PFSK-1 (cell line): ENCODE measurements around the gene TPRX1. TPM values are rescaled to one million over a fixed set of nuclear protein-coding genes. Genes with fewer than 3 reads are reported as not detected.
"Not testable (repeated sequence)": the region's sequence is repeated elsewhere in the genome, so short reads cannot be mapped to it uniquely, and the experiment has no call there.

Experiments
- FOXP2 ChIP-seq: optimal IDR thresholded peaks from 2 replicates; pipeline ENCODE3; 2011; ENCODE audit warnings: borderline replicate concordance, control low read depth, inconsistent platforms; ENCODE audit not compliant: insufficient read depth; ENCODE audit errors: extremely low read length, extremely low read depth
- POLR2AphosphoS5 ChIP-seq: IDR thresholded peaks from 2 replicates; pipeline ENCODE4 v1.6.1; 2012; ENCODE audit warnings: low read depth, mild to moderate bottlenecking, control low read depth, low read length, moderate library complexity
- SIN3A ChIP-seq: IDR thresholded peaks from 2 replicates; pipeline ENCODE4 v1.6.1; 2012; ENCODE audit warnings: mild to moderate bottlenecking, low read length, moderate library complexity, borderline replicate concordance; ENCODE audit not compliant: insufficient read depth
- TAF1 ChIP-seq: IDR thresholded peaks from 2 replicates; pipeline ENCODE4 v1.6.1; 2012; ENCODE audit warnings: low read length, control low read depth, borderline replicate concordance; ENCODE audit not compliant: insufficient read depth
- polyA plus RNA-seq: library from polyadenylated mRNA; unstranded; fragments of >200 nt; gene quantifications from one replicate; pipeline ENCODE4 v1.2.1, GENCODE V29; 2012; ENCODE audit warnings: low read depth, missing spikeins; ENCODE audit not compliant: insufficient read length
- TF ChIP-seq, protein P1 (sequence below), 2 experiments: IDR thresholded peaks; 2 replicates each; pipeline versions ENCODE4 v1.6.1 to v1.8.0; 2011 to 2012; ENCODE audit warnings: low read depth in 2 of 2, low read length in 2 of 2, control low read depth in 1 of 2, inconsistent platforms in 1 of 2, mild to moderate bottlenecking in 1 of 2, moderate library complexity in 1 of 2; ENCODE audit not compliant: insufficient read depth in 1 of 2

The TPRX1 gene, protein sequence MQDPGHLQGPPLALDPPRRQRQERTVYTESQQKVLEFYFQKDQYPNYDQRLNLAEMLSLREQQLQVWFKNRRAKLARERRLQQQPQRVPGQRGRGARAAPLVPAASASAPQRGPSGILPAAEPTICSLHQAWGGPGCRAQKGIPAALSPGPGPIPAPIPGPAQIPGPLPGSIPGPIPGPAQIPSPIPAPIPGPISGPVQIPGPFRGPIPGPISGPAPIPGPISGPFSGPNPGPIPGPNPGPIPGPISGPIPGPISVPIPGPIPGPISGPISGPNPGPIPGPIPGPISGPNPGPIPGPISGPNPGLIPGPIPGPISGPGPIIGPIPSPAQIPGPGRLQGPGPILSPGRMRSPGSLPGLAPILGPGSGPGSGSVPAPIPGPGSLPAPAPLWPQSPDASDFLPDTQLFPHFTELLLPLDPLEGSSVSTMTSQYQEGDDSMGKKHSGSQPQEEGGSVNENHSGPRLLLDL
- not detected for polyA plus RNA-seq

DNA sequence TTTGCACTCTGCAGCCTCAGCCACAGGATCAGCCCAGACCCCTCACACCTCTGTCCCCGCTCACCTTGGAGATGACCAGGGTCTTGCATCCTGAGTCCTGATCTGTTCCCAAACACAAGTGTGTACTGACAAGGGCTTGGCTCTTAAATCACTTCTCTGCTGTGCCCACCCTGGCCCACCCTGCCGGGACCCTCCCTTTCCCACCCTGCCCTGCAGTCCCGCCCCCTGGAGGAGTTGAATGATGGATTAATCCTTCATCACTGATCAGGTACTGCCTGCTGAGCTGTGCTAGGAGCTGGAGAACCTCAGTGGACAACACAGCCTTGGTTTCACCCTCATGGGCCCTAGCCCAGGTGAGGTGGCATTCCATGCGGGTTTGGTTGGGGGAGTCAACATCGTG is at the start of gene TPRX1:
Gene TPRX1 (minus strand): TSS at position 101 of the 400 bp plus-strand sequence. CDS start 12 bp downstream, at position 89.
- not testable (repeated sequence) for TF ChIP-seq POLR2AphosphoS5, TAF1
- TF ChIP-seq, protein P1, sequence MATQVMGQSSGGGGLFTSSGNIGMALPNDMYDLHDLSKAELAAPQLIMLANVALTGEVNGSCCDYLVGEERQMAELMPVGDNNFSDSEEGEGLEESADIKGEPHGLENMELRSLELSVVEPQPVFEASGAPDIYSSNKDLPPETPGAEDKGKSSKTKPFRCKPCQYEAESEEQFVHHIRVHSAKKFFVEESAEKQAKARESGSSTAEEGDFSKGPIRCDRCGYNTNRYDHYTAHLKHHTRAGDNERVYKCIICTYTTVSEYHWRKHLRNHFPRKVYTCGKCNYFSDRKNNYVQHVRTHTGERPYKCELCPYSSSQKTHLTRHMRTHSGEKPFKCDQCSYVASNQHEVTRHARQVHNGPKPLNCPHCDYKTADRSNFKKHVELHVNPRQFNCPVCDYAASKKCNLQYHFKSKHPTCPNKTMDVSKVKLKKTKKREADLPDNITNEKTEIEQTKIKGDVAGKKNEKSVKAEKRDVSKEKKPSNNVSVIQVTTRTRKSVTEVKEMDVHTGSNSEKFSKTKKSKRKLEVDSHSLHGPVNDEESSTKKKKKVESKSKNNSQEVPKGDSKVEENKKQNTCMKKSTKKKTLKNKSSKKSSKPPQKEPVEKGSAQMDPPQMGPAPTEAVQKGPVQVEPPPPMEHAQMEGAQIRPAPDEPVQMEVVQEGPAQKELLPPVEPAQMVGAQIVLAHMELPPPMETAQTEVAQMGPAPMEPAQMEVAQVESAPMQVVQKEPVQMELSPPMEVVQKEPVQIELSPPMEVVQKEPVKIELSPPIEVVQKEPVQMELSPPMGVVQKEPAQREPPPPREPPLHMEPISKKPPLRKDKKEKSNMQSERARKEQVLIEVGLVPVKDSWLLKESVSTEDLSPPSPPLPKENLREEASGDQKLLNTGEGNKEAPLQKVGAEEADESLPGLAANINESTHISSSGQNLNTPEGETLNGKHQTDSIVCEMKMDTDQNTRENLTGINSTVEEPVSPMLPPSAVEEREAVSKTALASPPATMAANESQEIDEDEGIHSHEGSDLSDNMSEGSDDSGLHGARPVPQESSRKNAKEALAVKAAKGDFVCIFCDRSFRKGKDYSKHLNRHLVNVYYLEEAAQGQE (IDR thresholded peaks at IDR 0.05; ENCODE audit: insufficient read depth in 1 of 2, low read depth in 2 of 2, low read length in 2 of 2), result not testable (repeated sequence)

DNA sequence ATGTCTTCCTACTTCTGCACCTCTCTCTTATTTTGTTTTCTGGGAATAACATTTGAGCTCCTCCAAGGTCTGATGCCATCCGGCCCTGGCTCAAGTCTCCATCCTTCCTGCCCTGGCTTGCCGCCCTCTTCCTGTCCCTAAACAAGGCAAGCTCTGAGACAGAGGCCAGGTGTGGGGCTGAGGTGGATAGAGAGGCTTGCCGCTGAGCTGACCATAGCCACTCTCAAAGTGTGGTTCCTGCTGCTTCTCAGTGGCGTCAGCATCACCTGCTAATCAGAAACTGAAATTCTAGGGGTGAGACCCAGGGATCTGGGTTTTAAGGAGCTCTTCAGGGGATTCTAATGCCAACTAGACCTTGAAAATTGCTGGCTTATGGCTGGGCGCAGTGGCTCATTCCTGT is 48.7 kb upstream of the TPRX1 start:
- TF ChIP-seq TAF1 (no peak), FOXP2 (no peak), POLR2AphosphoS5 (no peak), SIN3A (no peak)
- TF ChIP-seq, protein P1 (IDR thresholded peaks at IDR 0.05; ENCODE audit: insufficient read depth in 1 of 2, low read depth in 2 of 2, low read length in 2 of 2), result no peak

DNA sequence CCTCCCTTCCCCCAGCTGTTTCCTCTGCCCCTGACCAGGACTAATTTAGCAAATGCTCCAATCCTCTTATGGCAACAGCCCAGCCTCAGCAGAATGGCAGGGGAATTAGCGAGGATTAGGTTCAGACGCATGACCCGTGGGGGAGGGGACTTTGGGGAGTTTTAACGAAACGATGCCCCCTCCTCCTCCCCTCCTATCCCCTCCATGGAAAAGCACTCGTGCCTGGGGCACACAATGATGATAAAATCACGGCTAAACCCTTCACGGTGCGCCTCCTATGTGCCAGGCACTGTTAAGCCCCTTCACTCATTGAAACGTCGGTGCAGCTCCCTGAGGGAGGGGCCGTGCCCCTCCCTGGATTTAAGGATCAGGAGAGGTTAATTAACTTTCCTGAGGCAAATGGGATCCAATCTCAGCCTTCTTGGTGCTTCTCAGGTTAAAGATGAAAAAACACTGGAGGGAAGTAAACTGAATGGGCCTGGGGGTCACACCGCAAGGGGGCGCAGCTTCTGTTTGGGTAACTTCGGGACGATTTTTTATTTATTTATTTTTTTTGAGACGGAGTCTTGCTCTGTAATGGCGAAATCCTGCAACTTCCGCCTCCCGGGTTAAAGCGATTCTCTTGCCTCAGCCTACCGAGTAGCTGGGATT is 44.6 kb upstream of the TPRX1 start:
- no peak for TF ChIP-seq FOXP2
- TF ChIP-seq SIN3A, result no peak
- TF ChIP-seq POLR2AphosphoS5, result no peak
- TF ChIP-seq, protein P1 (IDR thresholded peaks at IDR 0.05; ENCODE audit: insufficient read depth in 1 of 2, low read depth in 2 of 2, low read length in 2 of 2), result no peak

DNA sequence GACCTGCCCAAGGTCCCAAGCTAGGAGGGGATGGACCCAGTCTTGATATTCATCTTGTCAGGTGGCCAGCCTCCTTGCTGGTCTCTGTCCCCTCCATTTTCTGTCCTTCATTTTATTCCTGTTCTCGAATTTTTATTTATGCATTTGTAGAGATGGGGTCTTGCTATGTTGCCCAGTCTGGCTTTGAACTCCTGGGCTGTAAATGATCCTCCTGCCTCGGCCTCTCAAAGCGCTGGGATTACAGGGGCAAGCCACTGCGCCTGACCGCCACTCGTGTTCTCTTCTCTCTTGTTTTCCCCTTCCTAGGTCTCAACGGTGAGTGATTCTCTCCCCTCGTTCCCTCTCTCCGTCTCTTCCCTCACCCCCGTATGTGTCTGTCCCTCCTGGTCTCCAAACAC is 44.1 kb upstream of the TPRX1 start:
- TF ChIP-seq POLR2AphosphoS5, result no peak
- TF ChIP-seq FOXP2, result no peak

DNA sequence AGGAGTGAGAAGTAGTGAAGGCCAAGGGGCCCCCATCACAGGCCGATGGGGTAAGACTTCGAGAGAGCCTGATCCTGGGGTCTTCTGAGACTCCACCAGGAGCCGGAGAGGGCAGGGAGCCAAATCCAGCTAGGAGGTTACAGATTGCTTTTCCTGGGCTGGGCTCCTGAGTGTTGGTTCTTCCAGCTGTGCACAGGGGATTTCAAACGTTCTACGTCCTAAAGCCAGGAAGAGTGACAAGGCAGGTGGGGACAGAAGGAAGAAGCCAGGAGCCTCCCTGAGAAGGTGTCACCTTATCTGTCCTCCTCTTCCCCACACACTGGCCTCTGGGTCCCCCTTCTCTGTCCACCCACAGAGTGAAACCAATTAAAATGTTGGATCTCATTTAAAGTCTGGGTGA is 38.6 kb upstream of the TPRX1 start:
- TF ChIP-seq FOXP2 (no peak), TAF1 (no peak), SIN3A (no peak), POLR2AphosphoS5 (no peak)
- TF ChIP-seq, protein P1 (IDR thresholded peaks at IDR 0.05; ENCODE audit: insufficient read depth in 1 of 2, low read depth in 2 of 2, low read length in 2 of 2), result no peak
